ENCODE results near the gene FGF14.

- TF ChIP-seq YY1 (IDR thresholded peaks at IDR 0.05; ENCODE audit: insufficient read depth, insufficient read length) (no peak), SUZ12 (IDR thresholded peaks at IDR 0.05; ENCODE audit: extremely low read depth, insufficient read depth, insufficient read length) (no peak)
Measured at GRCh38 chr13:102440259-102440936, 38.5 kb upstream of the FGF14 start.
